SK-N-MC (cell line): Measurements from ENCODE around the gene AMBP.

ENCODE experiments used
- DNase-seq: peaks from one replicate; pipeline ENCODE4 v3.0.0-alpha.2; 2011; ENCODE audit warnings: low read depth, low spot score
- H3K27ac ChIP-seq: fragments of 200-600 bp; sonication (generic); 2 replicates; pipeline ENCODE4 v1.5.1; 2016; ENCODE audit warnings: mixed run types
- H3K36me3 ChIP-seq: fragments of 200-600 bp; sonication (generic); 2 replicates; pipeline ENCODE4 v1.6.1; 2017; ENCODE audit warnings: antibody characterized with exemption, low read length, mixed read lengths; ENCODE audit not compliant: insufficient read depth
- H3K4me3 ChIP-seq: fragments of 200-600 bp; sonication (generic); 2 replicates; pipeline ENCODE4 v1.5.1; 2016
- H3K9ac ChIP-seq: fragments of 200-600 bp; sonication (generic); 2 replicates; pipeline ENCODE4 v1.8.0; 2017; ENCODE audit warnings: mixed run types, mixed read lengths; ENCODE audit not compliant: insufficient read length
- H3K9me3 ChIP-seq: fragments of 200-600 bp; sonication (generic); 2 replicates; pipeline ENCODE4 v1.6.1; 2017; ENCODE audit warnings: low read depth, mild to moderate bottlenecking, antibody characterized with exemption, low read length, moderate library complexity, mixed read lengths
- EZH2 ChIP-seq: fragments of 200-600 bp; sonication (generic); IDR thresholded peaks from one replicate; pipeline ENCODE4 v1.6.1; 2017; ENCODE audit warnings: antibody characterized with exemption
- FOXP2 ChIP-seq: optimal IDR thresholded peaks from 2 replicates; pipeline ENCODE3; 2011; ENCODE audit warnings: mild to moderate bottlenecking, moderate library complexity; ENCODE audit not compliant: insufficient read depth; ENCODE audit errors: extremely low read length, control extremely low read depth
- POLR2AphosphoS5 ChIP-seq: IDR thresholded peaks from 2 replicates; pipeline ENCODE4 v1.6.1; 2012; ENCODE audit warnings: mild to moderate bottlenecking, low read depth, low read length, borderline replicate concordance

Gene AMBP

GRCh38 chr9:114061292-114061691 lies 16.8 kb downstream of the AMBP start:
- DNase-seq, result no peak
- H3K36me3 ChIP-seq, result no peaks in the 10 kb centered on the region
- H3K9me3 ChIP-seq, result no peaks in the 10 kb centered on the region
- no peak for TF ChIP-seq EZH2
- TF ChIP-seq POLR2AphosphoS5, result no peak
- TF ChIP-seq FOXP2, result no peak
- H3K9ac ChIP-seq, result no peak overlapping the region
- H3K4me3 ChIP-seq, result no peak overlapping the region
- H3K27ac ChIP-seq, result no peak overlapping the region

DNA sequence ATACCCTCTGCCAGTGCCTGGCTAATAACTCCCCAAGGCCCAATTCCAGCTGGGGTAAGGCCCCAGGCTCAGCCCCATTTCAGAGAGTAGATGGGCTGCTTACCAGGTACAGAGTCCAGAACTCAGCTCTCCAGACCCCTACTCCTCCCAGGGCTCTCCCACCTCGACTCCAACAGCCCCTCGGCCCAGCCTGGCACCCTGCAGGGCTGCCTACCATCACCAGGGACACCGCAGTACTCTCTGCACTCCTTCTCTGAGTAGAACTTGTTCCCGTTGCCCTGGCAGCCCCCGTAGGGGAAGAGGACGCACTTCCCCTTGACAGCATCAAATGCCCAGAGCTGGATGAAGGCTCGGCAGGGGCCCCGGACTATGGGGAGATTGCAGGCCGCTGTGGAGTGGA lies 17.4 kb downstream of the AMBP start:
- Histone ChIP-seq H3K36me3 (no peaks in the 10 kb centered on the region), H3K9me3 (no peaks in the 10 kb centered on the region), H3K27ac (no peak overlapping the region), H3K9ac (no peak overlapping the region), H3K4me3 (no peak overlapping the region)
- TF ChIP-seq POLR2AphosphoS5 (no peak), FOXP2 (no peak), EZH2 (no peak)
- no peak for DNase-seq

GRCh38 chr9:114060070-114060469 lies 18.0 kb downstream of the AMBP start:
- no peak for TF ChIP-seq EZH2
- no peak for TF ChIP-seq POLR2AphosphoS5
- no peak for TF ChIP-seq FOXP2
- Histone ChIP-seq H3K27ac (no peak overlapping the region), H3K36me3 (no peaks in the 10 kb centered on the region), H3K9ac (no peak overlapping the region), H3K4me3 (no peak overlapping the region), H3K9me3 (no peaks in the 10 kb centered on the region)
- no peak for DNase-seq

GRCh38 chr9:114059047-114059803 lies 18.9 kb downstream of the AMBP start:
- H3K9ac ChIP-seq, result no peak overlapping the region
- H3K9me3 ChIP-seq, result no peaks in the 10 kb centered on the region
- H3K36me3 ChIP-seq, result no peaks in the 10 kb centered on the region
- TF ChIP-seq FOXP2, result no peak
- TF ChIP-seq EZH2, result no peak
- TF ChIP-seq POLR2AphosphoS5, result no peak
- H3K4me3 ChIP-seq, result no peak overlapping the region
- DNase-seq, result no peak
- H3K27ac ChIP-seq, result no peak overlapping the region

DNA sequence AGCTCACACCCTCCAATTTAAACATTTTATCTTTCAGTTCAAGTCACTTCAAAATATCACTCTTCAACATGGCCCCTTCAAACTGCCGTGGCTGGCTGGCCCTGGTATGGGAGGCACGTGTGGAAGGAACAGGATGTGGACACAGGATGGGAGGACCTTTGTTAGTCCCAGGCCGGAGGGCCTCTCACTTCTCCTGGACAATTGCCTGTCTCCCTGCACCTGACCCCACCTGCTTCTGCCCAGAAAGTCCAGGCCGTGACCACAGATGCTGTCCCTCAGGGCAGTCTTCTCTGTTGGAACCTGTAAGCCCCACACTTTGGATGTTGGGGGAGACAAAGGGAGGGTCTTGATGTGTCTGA lies 19.4 kb downstream of the AMBP start:
- no peak for DNase-seq
- Histone ChIP-seq H3K4me3 (no peak overlapping the region), H3K36me3 (no peaks in the 10 kb centered on the region), H3K27ac (no peak overlapping the region), H3K9ac (no peak overlapping the region), H3K9me3 (no peaks in the 10 kb centered on the region)
- no peak for TF ChIP-seq EZH2
- TF ChIP-seq POLR2AphosphoS5, result no peak

- Histone ChIP-seq H3K27ac (no peak overlapping the region), H3K4me3 (no peak overlapping the region), H3K36me3 (no peaks in the 10 kb centered on the region), H3K9ac (no peak overlapping the region), H3K9me3 (no peaks in the 10 kb centered on the region)
- no peak for DNase-seq
- TF ChIP-seq EZH2, result no peak
- TF ChIP-seq FOXP2, result no peak
- TF ChIP-seq POLR2AphosphoS5, result no peak
Measured at GRCh38 chr9:114057161-114057885, 20.8 kb downstream of the AMBP start.

DNA sequence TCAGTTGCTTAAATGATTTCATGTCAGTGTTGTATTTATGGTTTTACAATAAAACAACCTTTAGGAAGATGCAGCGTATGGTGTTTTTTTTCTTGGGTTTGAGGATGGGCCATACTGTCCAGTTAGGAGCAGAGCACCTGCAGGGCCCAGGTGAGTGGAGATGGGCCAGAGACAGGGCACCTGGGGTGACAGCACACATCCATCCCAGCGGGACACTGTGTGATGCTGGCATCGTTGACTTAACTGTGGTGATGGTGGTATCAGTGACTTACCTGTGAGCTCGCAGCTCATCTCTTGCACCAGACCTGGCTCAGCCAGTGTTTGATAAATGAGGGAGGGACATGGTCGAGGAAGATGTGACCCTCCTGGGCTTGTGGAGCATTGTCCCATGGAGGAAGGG lies 21.6 kb downstream of the AMBP start:
- Histone ChIP-seq H3K27ac (no peak overlapping the region), H3K36me3 (no peaks in the 10 kb centered on the region), H3K4me3 (no peak overlapping the region), H3K9ac (no peak overlapping the region), H3K9me3 (no peaks in the 10 kb centered on the region)
- TF ChIP-seq FOXP2 (no peak), EZH2 (no peak), POLR2AphosphoS5 (no peak)
- no peak for DNase-seq

- H3K27ac ChIP-seq, result no peak overlapping the region
- no peak for DNase-seq
- no peaks in the 10 kb centered on the region for H3K36me3 ChIP-seq
- no peak for TF ChIP-seq POLR2AphosphoS5
- TF ChIP-seq FOXP2, result no peak
- TF ChIP-seq EZH2, result no peak
- H3K9me3 ChIP-seq, result no peaks in the 10 kb centered on the region
- no peak overlapping the region for H3K4me3 ChIP-seq
- H3K9ac ChIP-seq, result no peak overlapping the region
Measured at GRCh38 chr9:114055894-114056293, 22.2 kb downstream of the AMBP start.
